Loucy (cell line): ENCODE measurements around the gene SLC26A3.

Source experiments
- H2AFZ ChIP-seq: fragments of 200-600 bp; sonication (generic); 2 replicates; pipeline ENCODE4 v1.6.0; 2016; ENCODE audit warnings: antibody characterized with exemption, mild to moderate bottlenecking, low read length, moderate library complexity
- H3F3A ChIP-seq: fragments of 200-600 bp; 2 replicates; pipeline ENCODE4 v1.6.0; 2016; ENCODE audit warnings: antibody characterized with exemption, low read depth, mild to moderate bottlenecking
- H3K27me3 ChIP-seq: fragments of 200-600 bp; sonication (generic); 2 replicates; pipeline ENCODE4 v1.6.1; 2014; ENCODE audit warnings: low read length, mild to moderate bottlenecking; ENCODE audit not compliant: insufficient read depth, poor library complexity, severe bottlenecking
- H3K36me3 ChIP-seq: fragments of 200-600 bp; sonication (generic); 2 replicates; pipeline ENCODE4 v1.6.1; 2016; ENCODE audit warnings: low read length; ENCODE audit not compliant: insufficient read depth
- H3K4me1 ChIP-seq: fragments of 200-600 bp; sonication (generic); 2 replicates; pipeline ENCODE4 v1.5.1; 2014; ENCODE audit warnings: low read length, mild to moderate bottlenecking; ENCODE audit not compliant: insufficient read depth, poor library complexity, severe bottlenecking
- H3K4me2 ChIP-seq: fragments of 200-600 bp; sonication (generic); 2 replicates; pipeline ENCODE4 v1.6.0; 2014; ENCODE audit warnings: antibody characterized with exemption, low read length, low read depth, mild to moderate bottlenecking; ENCODE audit not compliant: poor library complexity, severe bottlenecking
- H3K4me3 ChIP-seq: fragments of 200-600 bp; sonication (generic); 2 replicates; pipeline ENCODE4 v1.5.1; 2014; ENCODE audit warnings: low read length, mild to moderate bottlenecking, mixed read lengths; ENCODE audit not compliant: poor library complexity, severe bottlenecking
- H3K79me2 ChIP-seq: fragments of 200-600 bp; sonication (generic); 2 replicates; pipeline ENCODE4 v1.6.1; 2014; ENCODE audit warnings: low read length; ENCODE audit not compliant: insufficient read depth
- H3K9ac ChIP-seq: fragments of 200-600 bp; sonication (generic); 2 replicates; pipeline ENCODE4 v1.6.0; 2014; ENCODE audit warnings: mild to moderate bottlenecking, low read depth, low read length, moderate library complexity; ENCODE audit not compliant: poor library complexity, severe bottlenecking
- H3K9me2 ChIP-seq: fragments of 200-600 bp; sonication (generic); replicated peaks from 2 replicates; pipeline ENCODE4 v1.6.1; 2016; ENCODE audit warnings: low read depth, low read length, mixed read lengths
- H3K9me3 ChIP-seq: fragments of 200-600 bp; sonication (generic); 2 replicates; pipeline ENCODE4 v1.6.1; 2014; ENCODE audit warnings: mild to moderate bottlenecking, antibody characterized with exemption, low read length, low read depth; ENCODE audit not compliant: insufficient read depth
- H4K20me1 ChIP-seq: fragments of 200-600 bp; sonication (generic); 2 replicates; pipeline ENCODE4 v1.6.0; 2014; ENCODE audit warnings: antibody characterized with exemption, low read length, mild to moderate bottlenecking; ENCODE audit not compliant: insufficient read depth, poor library complexity, severe bottlenecking
- CTCF ChIP-seq: fragments of 200-600 bp; sonication (generic); conservative IDR thresholded peaks from 2 replicates; pipeline ENCODE4 v1.5.1; 2014; ENCODE audit warnings: mild to moderate bottlenecking, antibody characterized with exemption, low read length
- EZH2phosphoT487 ChIP-seq: fragments of 200-600 bp; IDR thresholded peaks from 2 replicates; pipeline ENCODE4 v1.6.1; 2018; ENCODE audit warnings: antibody characterized with exemption, mild to moderate bottlenecking, moderate library complexity, borderline replicate concordance

The SLC26A3 gene

DNA sequence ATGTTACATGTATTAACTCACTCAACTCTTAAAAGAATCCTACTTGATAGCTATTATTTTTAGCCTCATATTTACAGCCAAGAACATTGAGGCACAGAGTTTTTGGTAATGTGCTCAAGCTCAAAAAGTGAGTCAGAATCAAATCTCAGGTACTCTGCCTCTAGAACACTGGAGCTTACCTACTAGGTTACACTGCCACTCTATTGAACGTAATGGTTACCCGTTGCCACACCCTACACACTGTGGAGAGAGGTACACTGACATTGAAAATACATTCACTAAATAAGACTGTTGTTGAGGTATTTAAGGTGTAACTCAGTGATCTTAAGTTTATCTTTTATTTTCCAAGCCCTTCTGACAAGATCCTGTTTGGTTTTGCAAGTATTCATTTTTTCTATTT, 17.9 kb downstream of the SLC26A3 start:
- Histone ChIP-seq H3K4me2 (no peak overlapping the region), H3F3A (no peaks in the 10 kb centered on the region), H3K79me2 (no peaks in the 10 kb centered on the region), H3K4me3 (no peak overlapping the region), H2AFZ (no peak overlapping the region), H3K27me3 (no peaks in the 10 kb centered on the region), H3K9me2 (no peaks in the 10 kb centered on the region), H3K4me1 (no peaks in the 10 kb centered on the region), H3K9ac (no peak overlapping the region), H3K9me3 (no peaks in the 10 kb centered on the region), H3K36me3 (no peaks in the 10 kb centered on the region), H4K20me1 (no peaks in the 10 kb centered on the region)
- TF ChIP-seq EZH2phosphoT487 (no peak), CTCF (no peak)

- Histone ChIP-seq H3K4me1 (no peaks in the 10 kb centered on the region), H4K20me1 (no peaks in the 10 kb centered on the region), H3K27me3 (no peaks in the 10 kb centered on the region), H3F3A (no peaks in the 10 kb centered on the region), H3K36me3 (no peaks in the 10 kb centered on the region), H3K79me2 (no peaks in the 10 kb centered on the region), H3K9me2 (no peaks in the 10 kb centered on the region), H3K4me2 (no peak overlapping the region), H3K9ac (no peak overlapping the region), H3K4me3 (no peak overlapping the region), H2AFZ (no peak overlapping the region), H3K9me3 (no peaks in the 10 kb centered on the region)
- TF ChIP-seq CTCF (no peak), EZH2phosphoT487 (no peak)
Observed at GRCh38 chr7:107783648-107784047, 19.4 kb downstream of the SLC26A3 start.

DNA sequence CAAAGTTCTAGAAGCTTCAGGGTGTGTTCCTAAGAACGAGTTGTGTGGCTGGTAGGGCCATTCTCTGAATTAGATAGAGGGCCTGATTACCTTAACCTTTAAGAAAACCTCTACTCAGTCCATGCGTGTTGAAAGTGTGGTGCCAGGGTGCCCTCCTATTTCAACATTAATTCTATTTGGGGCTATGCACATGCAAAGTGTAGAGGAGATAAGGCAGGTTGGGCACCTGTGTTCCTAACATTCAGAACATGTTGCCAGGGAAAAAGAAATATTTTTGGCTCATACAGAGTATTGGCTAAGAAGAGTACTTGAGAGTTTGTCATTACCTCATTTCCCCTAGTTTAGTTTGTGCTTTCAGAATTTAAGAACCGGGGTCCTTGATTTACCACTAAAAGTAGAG, 20.6 kb downstream of the SLC26A3 start:
- Histone ChIP-seq H3K4me2 (no peak overlapping the region), H3K4me1 (no peaks in the 10 kb centered on the region)

More for the DNA sequence above, 20.6 kb downstream of the SLC26A3 start:
- Histone ChIP-seq H3K9me2 (no peaks in the 10 kb centered on the region), H3K9me3 (no peaks in the 10 kb centered on the region), H3K9ac (no peak overlapping the region), H3K79me2 (no peaks in the 10 kb centered on the region), H4K20me1 (no peaks in the 10 kb centered on the region), H3K27me3 (no peaks in the 10 kb centered on the region), H3K4me3 (no peak overlapping the region), H3K36me3 (no peaks in the 10 kb centered on the region), H2AFZ (no peak overlapping the region), H3F3A (no peaks in the 10 kb centered on the region)
- TF ChIP-seq EZH2phosphoT487 = no peak
- TF ChIP-seq CTCF = no peak
